ENCODE data around the gene ATP1B3.
"Not testable (repeated sequence)": the region's sequence is repeated elsewhere in the genome, so short reads cannot be mapped to it uniquely, and the experiment has no call there.

Gene ATP1B3

DNA sequence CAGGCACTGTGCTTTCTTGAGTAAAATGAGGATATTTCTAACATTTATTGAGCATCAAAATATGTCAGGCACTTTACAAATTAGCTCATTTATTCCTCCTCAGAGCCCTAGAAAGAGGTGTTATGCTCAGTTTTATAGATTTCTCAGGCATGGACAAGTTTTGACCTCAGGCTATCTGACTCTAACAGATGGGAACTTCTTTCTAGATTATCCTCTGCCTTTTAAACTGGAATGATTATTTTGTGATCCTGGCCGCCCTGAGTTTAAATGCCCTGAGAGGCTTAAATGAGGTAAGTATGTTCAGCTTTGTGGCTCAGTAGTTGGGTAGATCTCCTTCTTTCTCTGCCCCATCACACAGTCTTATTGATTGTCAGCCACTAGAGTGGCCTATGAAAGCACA, 32.3 kb upstream of the ATP1B3 start:
- Histone ChIP-seq H4K20me1 (ENCODE audit: insufficient read depth, low read length) (no peaks in the 10 kb centered on the region), H3K9me3 (ENCODE audit: insufficient read depth, low read length) (no peaks in the 10 kb centered on the region), H3K27me3 (ENCODE audit: low read depth, low read length) (no peaks in the 10 kb centered on the region), H3K27ac (ENCODE audit: low read length) (no peak overlapping the region), H2AFZ (ENCODE audit: low read depth, low read length) (no peak overlapping the region), H3K4me2 (ENCODE audit: low read length) (no peak overlapping the region), H3K9ac (ENCODE audit: low read length) (no peak overlapping the region), H3K79me2 (ENCODE audit: low read length) (no peaks in the 10 kb centered on the region), H3K4me1 (ENCODE audit: low read length) (no peaks in the 10 kb centered on the region), H3K4me3 (ENCODE audit: low read length) (no peak overlapping the region), H3K36me3 (replicated peaks; ENCODE audit: low read depth, low read length) (no peaks in the 10 kb centered on the region)
- TF ChIP-seq, protein P1, sequence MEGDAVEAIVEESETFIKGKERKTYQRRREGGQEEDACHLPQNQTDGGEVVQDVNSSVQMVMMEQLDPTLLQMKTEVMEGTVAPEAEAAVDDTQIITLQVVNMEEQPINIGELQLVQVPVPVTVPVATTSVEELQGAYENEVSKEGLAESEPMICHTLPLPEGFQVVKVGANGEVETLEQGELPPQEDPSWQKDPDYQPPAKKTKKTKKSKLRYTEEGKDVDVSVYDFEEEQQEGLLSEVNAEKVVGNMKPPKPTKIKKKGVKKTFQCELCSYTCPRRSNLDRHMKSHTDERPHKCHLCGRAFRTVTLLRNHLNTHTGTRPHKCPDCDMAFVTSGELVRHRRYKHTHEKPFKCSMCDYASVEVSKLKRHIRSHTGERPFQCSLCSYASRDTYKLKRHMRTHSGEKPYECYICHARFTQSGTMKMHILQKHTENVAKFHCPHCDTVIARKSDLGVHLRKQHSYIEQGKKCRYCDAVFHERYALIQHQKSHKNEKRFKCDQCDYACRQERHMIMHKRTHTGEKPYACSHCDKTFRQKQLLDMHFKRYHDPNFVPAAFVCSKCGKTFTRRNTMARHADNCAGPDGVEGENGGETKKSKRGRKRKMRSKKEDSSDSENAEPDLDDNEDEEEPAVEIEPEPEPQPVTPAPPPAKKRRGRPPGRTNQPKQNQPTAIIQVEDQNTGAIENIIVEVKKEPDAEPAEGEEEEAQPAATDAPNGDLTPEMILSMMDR (IDR thresholded peaks at IDR 0.05; ENCODE audit: low read depth, low read length), result no peak
- TF ChIP-seq EZH2phosphoT487 (IDR thresholded peaks at IDR 0.05; ENCODE audit: low read depth), result no peak

DNA sequence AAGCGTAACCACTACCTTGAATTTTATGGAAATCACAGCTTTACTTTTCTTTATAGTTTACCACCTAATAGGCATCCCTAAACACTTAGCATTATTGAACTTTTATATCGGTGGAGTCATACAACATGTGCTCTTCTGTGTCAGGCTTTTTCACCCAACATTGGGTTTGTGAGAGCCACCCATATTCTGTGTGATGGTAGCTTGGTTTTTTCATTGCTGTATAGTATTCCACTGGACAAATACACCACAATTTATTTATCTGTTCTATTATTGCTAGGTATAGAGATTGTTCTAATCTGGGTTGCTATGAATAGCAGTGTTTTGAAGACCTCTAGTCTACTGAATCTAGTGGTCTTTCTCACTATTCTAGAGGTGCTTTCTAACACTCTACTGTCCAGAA, 31.6 kb upstream of the ATP1B3 start:
- Histone ChIP-seq H3K27ac (ENCODE audit: low read length) (no peak overlapping the region), H3K79me2 (ENCODE audit: low read length) (no peaks in the 10 kb centered on the region), H3K4me3 (ENCODE audit: low read length) (no peak overlapping the region), H3K36me3 (replicated peaks; ENCODE audit: low read depth, low read length) (no peaks in the 10 kb centered on the region), H3K4me1 (ENCODE audit: low read length) (no peaks in the 10 kb centered on the region), H3K4me2 (ENCODE audit: low read length) (no peak overlapping the region), H2AFZ (ENCODE audit: low read depth, low read length) (no peak overlapping the region), H3K27me3 (ENCODE audit: low read depth, low read length) (no peaks in the 10 kb centered on the region), H3K9ac (ENCODE audit: low read length) (no peak overlapping the region), H3K9me3 (ENCODE audit: insufficient read depth, low read length) (no peaks in the 10 kb centered on the region), H4K20me1 (ENCODE audit: insufficient read depth, low read length) (no peaks in the 10 kb centered on the region)
- TF ChIP-seq EZH2phosphoT487 (IDR thresholded peaks at IDR 0.05; ENCODE audit: low read depth), result no peak
- TF ChIP-seq, protein P1 (IDR thresholded peaks at IDR 0.05; ENCODE audit: low read depth, low read length), result no peak

DNA sequence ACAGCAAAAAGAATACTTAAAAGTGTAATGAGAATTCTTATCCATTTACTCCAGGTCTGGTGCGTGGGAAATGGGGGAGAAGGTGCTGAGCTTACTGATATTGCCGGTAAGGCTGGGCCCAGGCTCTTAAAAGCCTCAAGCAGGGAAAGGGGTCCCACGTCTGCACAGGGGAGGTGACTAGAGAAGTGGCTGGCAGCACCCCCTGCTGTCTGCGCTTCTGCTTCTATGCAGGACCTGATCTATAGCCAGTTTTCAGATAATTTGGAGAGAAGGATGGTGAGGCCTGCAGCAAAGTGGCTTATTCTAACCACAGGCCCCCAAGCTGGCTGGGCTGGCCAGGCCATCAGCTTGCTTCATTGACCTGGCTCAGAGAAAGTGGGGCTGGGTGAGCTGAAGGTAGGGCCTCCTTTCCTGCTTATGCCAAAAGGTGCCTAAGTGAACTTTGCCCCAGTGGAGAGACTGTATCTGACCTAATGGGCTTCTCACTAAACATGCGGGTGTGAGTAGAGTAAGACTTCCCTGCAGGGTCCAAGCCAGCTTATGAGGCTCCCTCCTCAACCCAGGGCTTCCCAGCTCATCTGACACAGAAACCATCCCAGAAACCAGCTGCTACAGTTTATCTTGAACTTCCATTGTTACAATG, 30.9 kb upstream of the ATP1B3 start:
- TF ChIP-seq, protein P1 (IDR thresholded peaks at IDR 0.05; ENCODE audit: low read depth, low read length), result peak; percentile 14; the same call in 1 of the 2 replicates
- no peak for TF ChIP-seq EZH2phosphoT487 (IDR thresholded peaks at IDR 0.05; ENCODE audit: low read depth)
- H3K9me3 ChIP-seq (ENCODE audit: insufficient read depth, low read length), result no peaks in the 10 kb centered on the region
- H2AFZ ChIP-seq (ENCODE audit: low read depth, low read length), result no peak overlapping the region
- H3K36me3 ChIP-seq (replicated peaks; ENCODE audit: low read depth, low read length), result no peaks in the 10 kb centered on the region
- H3K27ac ChIP-seq (ENCODE audit: low read length), result no peak overlapping the region
- no peak overlapping the region for H3K4me3 ChIP-seq (ENCODE audit: low read length)
- H3K27me3 ChIP-seq (ENCODE audit: low read depth, low read length), result no peaks in the 10 kb centered on the region
- H3K9ac ChIP-seq (ENCODE audit: low read length), result no peak overlapping the region
- H3K79me2 ChIP-seq (ENCODE audit: low read length), result no peaks in the 10 kb centered on the region
- H3K4me1 ChIP-seq (ENCODE audit: low read length), result no peaks in the 10 kb centered on the region
- no peaks in the 10 kb centered on the region for H4K20me1 ChIP-seq (ENCODE audit: insufficient read depth, low read length)
- no peak overlapping the region for H3K4me2 ChIP-seq (ENCODE audit: low read length)

DNA sequence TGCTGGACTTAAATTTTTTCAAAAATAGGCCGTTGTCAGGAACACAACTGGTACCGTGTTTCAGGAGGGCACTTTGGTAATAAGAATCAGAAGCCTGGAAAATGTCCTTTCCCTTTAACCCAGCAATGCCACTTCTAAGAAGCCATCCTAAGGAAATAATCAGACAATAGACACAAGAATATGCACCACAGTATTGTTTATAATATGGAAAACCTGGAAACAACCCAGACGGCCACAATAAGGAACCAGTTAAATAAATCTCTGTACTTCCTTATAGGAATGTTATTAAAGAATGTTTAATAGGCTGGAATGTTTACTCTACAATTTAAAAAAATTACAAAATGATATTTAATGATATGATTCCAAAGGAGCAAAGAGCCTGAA, 30.4 kb upstream of the ATP1B3 start:
- H4K20me1 ChIP-seq (ENCODE audit: insufficient read depth, low read length), result no peaks in the 10 kb centered on the region
- no peak overlapping the region for H3K4me3 ChIP-seq (ENCODE audit: low read length)
- H3K27ac ChIP-seq (ENCODE audit: low read length), result no peak overlapping the region
- H3K27me3 ChIP-seq (ENCODE audit: low read depth, low read length), result no peaks in the 10 kb centered on the region
- no peaks in the 10 kb centered on the region for H3K9me3 ChIP-seq (ENCODE audit: insufficient read depth, low read length)
- H3K4me1 ChIP-seq (ENCODE audit: low read length), result no peaks in the 10 kb centered on the region
- TF ChIP-seq EZH2phosphoT487 (IDR thresholded peaks at IDR 0.05; ENCODE audit: low read depth), result no peak
- TF ChIP-seq, protein P1 (IDR thresholded peaks at IDR 0.05; ENCODE audit: low read depth, low read length), result no peak
- no peak overlapping the region for H2AFZ ChIP-seq (ENCODE audit: low read depth, low read length)
- no peaks in the 10 kb centered on the region for H3K79me2 ChIP-seq (ENCODE audit: low read length)
- no peaks in the 10 kb centered on the region for H3K36me3 ChIP-seq (replicated peaks; ENCODE audit: low read depth, low read length)
- H3K9ac ChIP-seq (ENCODE audit: low read length), result no peak overlapping the region
- H3K4me2 ChIP-seq (ENCODE audit: low read length), result no peak overlapping the region

DNA sequence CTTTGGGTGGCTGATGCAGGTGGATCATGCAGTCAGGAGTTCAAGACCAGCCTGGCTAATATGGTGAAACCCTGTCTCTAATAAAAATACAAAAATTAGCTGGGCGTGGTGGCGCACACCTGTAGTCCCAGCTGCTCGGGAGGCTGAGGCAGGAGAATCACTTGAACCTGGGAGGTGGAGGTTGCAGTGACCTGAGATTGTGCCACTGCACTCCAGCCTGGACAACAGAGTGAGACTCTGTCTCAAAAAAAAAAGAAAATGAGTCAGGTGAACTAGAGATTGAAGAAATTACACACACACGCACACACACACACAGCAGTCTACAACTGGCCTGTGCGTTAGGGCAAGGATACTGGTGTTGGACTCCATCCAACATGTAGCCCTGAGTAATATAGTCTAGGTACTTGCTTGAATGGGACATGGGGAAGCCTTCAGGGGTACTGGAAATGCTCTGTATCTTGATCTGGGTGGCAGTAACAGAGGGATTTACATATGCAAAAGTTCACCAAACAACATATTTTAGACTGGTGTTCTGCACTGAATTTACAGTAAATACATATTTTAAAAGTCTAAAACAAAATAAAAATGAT, 28.2 kb upstream of the ATP1B3 start:
- not testable (repeated sequence) for H3K79me2 ChIP-seq (ENCODE audit: low read length); H3K4me2 ChIP-seq (ENCODE audit: low read length); H2AFZ ChIP-seq (ENCODE audit: low read depth, low read length); H3K27me3 ChIP-seq (ENCODE audit: low read depth, low read length); H4K20me1 ChIP-seq (ENCODE audit: insufficient read depth, low read length); H3K36me3 ChIP-seq (replicated peaks; ENCODE audit: low read depth, low read length); H3K9ac ChIP-seq (ENCODE audit: low read length); H3K4me3 ChIP-seq (ENCODE audit: low read length); H3K4me1 ChIP-seq (ENCODE audit: low read length); H3K27ac ChIP-seq (ENCODE audit: low read length); H3K9me3 ChIP-seq (ENCODE audit: insufficient read depth, low read length)

All from OCI-LY3 (cell line).